HG02642 (cell line): ENCODE results near the gene NOTUM.
"Not testable (repeated sequence)": the region's sequence is repeated elsewhere in the genome, so short reads cannot be mapped to it uniquely, and the experiment has no call there.

Experiments used
- ATAC-seq: cut with Tn5 transposase; IDR thresholded peaks from one replicate; pipeline ENCODE4 v1.9.1; 2021; ENCODE audit warnings: mild to moderate bottlenecking; ENCODE audit not compliant: unreplicated experiment, poor library complexity

NOTUM gene

GRCh38 chr17:81996757-81997441, 35.9 kb upstream of the NOTUM start:
- ATAC-seq, result no peak

- no peak for ATAC-seq
These were observed 35.3 kb upstream of the NOTUM start for GRCh38 chr17:81996232-81996756.

GRCh38 chr17:81995463-81996231, 34.7 kb upstream of the NOTUM start:
- ATAC-seq, result no peak

- ATAC-seq, result no peak
These were observed 33.8 kb upstream of the NOTUM start for GRCh38 chr17:81994593-81995462.

- no peak for ATAC-seq
These were observed 33.0 kb upstream of the NOTUM start for GRCh38 chr17:81993729-81994592.

- ATAC-seq, result no peak
These were observed 31.5 kb upstream of the NOTUM start for GRCh38 chr17:81992306-81993102.

- ATAC-seq, result no peak
These were observed 30.8 kb upstream of the NOTUM start for GRCh38 chr17:81991684-81992305.

GRCh38 chr17:81990836-81991683, 30.1 kb upstream of the NOTUM start:
- no peak for ATAC-seq

- no peak for ATAC-seq
These were observed 26.3 kb upstream of the NOTUM start for GRCh38 chr17:81987161-81987770.

- ATAC-seq, result no peak
These were observed 25.6 kb upstream of the NOTUM start for GRCh38 chr17:81986606-81987005.

GRCh38 chr17:81984773-81985410, 23.9 kb upstream of the NOTUM start:
- no peak for ATAC-seq

- no peak for ATAC-seq
These were observed 22.8 kb upstream of the NOTUM start for GRCh38 chr17:81983639-81984373.

GRCh38 chr17:81983011-81983638, 22.1 kb upstream of the NOTUM start:
- no peak for ATAC-seq

GRCh38 chr17:81981511-81981910, 20.5 kb upstream of the NOTUM start:
- ATAC-seq, result not testable (repeated sequence)

- no peak for ATAC-seq
These were observed 19.8 kb upstream of the NOTUM start for GRCh38 chr17:81980707-81981343.
